Esophagus mucosa (tissue), 1 donor: ENCODE measurements around the gene FSTL4. TPM values are rescaled to one million over a fixed set of nuclear protein-coding genes. Genes with fewer than 3 reads are reported as not detected.

Experiments used
- ATAC-seq: fragments of 200-7000 bp; cut with Tn5 transposase; one replicate; pipeline ENCODE4 v1.9.1; 2020
- total RNA-seq: library from RNA; stranded (reverse); gene quantifications from one replicate; pipeline ENCODE4 v1.2.4, GENCODE V29; 2023
- donor health status: DM: yes; HTN: yes; CAD: no.

The FSTL4 gene
- total RNA-seq: 2.8 TPM

DNA sequence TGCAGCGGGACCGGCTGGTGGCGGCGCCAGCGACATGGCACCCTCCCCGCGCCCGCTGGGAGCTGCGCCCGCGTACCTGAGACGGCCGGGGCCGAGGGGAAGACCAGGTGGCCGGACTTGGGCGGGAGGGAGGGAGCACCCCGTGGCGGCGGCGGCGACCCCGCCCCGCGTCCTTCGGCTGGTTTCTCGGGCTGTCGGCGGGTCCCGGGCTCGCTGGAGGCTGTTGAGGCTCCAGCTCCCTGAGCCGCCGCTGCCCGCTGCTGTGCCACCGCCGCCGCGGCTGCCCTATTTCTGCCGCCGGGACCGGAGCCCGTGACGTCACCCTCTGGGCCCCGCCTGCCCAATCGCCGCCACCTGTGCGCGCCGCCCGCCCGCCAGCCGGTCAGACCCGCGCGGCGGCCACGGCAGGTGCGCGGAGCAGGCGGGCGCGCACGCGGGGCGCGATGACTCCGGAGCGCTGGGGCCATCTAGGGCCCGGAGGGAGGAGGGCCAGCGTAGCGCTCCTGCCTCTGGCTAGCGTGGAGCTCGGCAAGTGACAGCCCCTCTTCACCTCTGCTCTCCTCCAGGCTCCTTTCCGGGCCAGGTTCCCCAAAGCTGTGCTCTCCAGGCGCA is at the start of gene FSTL4:
Gene FSTL4, minus strand, starts transcription at position 293 of the 612 bp plus-strand sequence.
- ATAC-seq: peak; percentile 79

DNA sequence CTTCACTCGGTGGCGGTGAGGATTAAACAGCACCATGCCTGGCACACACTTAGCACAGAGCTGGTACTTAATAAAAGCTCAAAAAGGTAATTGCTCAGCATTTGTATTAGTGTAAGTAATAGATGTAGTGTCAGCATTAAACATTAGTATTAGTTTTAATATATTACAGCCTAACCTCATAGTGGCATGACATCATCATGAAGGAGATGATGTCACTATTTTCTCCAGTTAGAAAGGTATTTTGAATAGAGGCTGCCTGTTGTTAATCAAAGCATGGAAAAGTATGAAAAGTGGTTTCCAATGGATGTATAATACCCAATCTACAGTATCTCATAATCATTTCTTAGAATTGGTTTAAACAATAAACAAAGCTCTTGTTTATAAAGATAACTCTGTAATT is 49.0 kb upstream of the FSTL4 start:
- no peak for ATAC-seq

DNA sequence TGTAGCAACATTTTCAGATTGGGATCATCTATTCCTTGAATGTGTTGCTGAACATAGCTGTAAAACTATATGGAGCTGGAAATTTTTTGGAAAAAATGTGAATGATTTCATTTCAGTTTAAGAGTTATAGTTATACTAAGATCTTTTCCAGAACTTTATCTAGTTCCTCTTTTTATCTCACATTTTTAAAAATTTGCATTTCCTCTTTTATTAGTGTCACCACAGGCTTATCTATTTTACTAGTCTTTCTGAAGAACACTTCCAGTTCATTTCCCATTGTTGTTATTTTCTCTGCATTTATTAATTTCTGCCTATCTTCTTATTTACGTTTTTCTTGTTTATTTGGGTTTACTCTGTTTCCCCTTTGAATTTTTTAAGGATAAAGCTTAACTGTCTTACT is 46.0 kb upstream of the FSTL4 start:
- no peak for ATAC-seq

DNA sequence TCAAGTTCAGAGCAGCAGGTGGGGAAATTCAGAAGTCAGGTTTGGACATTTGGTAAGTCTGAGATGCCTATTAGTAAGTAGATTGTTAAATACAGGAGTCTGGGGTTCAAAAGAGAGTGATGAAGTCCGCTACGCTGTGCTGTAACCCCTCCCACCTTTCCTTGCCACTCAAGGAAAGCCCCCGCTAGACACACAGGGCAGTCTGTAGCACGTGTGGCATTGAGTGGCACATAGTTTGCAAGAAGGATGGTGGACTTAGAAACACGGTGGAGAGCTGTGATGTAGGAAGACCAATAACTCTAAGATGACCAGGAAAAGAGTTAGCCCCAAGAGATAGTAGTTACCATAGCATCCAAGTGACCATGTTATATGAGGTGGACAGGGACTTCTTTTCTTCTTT is 44.7 kb upstream of the FSTL4 start:
- no peak for ATAC-seq

DNA sequence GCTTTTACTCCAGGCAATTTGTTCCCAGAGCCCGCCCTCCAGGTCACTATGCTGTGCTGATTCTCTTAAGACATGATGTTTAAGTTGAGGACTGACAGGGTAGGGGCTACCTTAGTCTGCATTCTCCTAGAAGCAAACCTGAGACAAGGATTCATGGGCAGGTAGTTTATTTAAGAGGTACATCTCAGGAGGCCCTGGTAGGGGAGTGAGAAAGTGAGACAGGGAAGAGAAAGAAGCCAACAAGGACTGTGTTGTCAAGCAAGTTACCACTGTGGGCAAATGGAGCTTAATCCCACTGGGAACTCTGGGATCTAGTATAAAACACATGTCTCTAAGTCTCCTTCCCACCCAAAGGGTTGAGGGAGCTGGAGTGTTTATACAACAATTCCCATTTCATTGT is 43.6 kb upstream of the FSTL4 start:
- no peak for ATAC-seq

DNA sequence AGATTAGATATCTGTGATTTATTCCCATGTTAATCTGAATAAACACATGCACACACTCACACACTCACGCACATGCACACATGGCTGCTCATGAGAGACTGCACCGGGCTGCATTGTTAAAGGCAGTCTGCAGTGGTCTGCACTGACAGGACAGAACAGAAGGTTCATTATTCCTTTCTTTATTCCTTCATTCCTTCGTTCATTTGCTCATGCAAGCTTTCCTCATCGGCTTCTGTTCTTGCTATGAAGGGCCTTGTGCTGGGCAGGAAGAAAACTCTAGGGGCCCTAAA is 41.4 kb upstream of the FSTL4 start:
- ATAC-seq: no peak

DNA sequence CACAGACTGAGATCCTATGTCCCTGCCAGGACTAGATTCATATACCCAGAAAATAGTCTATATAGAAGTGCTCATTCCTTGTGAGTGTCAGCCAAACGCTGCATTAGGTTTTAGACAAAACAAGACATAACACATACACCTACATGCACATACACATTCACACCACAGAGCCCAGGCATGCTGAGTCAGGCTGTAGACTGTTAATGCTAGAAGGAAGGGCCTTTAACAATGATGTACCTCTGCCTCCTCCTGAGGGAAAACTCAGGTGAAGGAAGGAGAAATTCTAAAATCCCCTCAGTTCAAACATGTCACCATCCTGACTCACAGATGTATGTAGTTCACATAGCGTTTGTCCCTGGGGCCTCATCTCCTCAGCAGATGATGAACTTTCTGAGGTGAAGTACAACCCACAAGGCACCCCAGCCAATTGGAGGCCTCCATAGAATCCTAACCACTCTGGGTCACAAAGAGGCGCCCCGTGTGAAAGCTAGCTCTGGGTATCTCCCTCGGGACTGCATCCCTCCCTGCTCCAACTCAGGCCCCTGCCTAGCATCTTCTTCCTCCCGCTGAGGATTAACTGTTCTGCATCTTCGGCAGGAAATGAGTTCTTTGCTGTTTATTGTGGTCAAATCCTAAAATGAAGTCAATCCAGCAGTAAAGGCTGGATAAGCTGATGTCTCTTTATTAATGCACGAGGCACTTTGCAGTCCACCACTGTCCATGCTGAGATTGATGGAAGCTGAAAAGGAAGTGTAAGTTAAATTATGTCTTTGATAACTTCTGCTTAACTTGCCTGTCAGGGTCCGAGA is 40.8 kb upstream of the FSTL4 start:
- ATAC-seq: peak; percentile 97

DNA sequence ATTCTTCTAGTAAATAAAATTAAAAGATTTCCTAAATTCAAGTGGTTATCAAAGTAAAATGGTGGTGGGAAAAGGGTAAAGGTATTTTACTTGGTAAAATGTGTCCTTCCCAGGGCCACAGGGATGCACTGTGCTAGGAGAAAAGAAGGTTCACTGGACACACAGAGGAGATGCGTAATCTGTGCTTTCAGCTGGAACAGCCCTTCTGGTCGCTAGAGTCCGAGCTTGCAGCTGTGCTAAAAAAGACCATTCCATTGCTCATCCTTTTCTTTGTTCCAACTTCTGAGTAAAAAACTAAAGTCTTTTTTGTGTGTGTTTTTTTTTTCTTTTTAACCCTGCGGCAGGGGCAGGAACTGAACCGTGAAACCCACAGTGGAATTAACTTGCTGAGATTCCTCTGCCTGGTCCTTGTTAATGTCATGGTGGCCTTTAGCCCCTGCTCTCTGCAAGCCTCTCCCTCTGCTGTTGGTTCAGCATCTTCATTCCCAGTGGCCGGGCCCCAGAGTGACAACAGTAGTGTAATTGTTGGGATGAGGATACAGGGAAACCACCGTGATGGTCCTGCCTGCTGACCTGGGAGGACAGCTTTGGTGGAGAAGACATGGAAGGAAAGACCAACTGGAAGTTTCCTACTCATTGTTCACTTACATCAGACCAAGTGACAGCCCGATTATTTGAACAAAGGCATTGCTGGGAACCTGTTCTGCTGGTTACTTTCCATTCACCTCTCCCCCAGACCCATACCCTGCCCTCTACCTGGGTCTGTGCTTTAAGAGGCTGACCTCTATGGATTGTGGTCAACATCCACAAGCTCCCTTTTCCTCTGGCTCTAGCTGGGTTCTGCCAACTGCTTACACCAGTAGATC is 31.9 kb upstream of the FSTL4 start:
- no peak for ATAC-seq

DNA sequence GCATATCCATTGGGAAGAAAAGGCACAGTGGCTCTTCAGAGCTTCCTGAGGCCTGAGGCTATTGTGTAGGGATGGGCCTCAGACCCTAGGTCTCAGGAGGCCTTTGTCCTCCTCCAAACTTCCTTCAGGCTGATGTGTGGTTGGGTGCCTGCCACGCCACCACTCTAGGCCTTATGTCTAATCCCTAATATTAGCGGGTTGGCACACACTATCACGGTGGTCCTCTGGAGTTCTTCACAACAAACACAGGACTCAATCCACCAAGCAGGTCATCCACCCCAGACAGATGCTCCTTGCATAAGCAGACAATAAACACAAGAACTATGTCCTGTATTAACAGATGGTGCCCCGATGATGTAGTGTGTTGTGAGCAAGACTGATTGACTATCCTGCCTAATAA is 31.0 kb upstream of the FSTL4 start:
- no peak for ATAC-seq

DNA sequence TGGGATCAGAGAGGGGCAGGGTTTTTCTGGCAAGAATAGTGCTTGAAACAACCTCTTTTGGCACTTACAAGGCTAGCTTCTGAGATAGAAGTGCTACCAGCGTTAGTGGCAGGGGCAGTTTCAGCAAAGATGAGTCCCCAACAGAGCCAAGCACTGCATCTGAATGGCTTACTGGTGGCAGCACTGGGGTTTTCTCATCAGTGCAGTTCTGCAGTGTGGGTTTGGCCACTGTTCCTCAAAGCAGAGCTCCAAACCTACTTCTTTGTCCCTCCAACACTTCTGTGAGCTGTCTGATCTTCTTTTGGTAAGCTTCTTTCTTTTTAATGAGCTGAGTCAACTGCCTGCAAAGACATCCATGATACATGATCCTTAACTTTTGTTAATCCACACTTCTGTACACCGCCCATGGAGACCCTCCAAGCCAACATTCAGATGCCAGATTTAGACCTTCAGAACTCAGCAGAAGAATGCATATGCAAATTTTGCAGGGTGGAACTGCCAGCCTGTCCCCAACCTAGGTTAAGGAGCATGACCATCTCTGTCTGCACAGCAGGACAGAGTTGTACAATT is 29.9 kb upstream of the FSTL4 start:
- ATAC-seq: no peak

DNA sequence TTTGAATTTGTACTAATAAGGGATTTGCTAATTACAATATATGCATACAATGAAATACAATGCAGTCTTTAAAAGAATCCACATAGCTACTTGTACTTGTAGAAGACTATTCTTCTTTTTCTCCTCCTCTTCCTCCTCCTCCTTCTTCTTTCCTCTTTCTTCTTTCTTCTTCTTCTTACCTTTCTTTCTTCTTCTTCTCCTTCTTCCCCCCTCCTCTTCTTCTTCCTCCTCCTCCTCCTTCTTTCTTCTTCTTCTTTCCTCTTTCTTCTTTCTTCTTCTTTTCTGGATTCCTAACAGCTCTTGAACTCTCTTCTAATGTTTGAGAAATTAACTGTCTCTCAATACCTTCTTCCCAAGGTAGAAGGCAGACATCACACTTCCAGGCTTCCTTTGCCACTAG is 29.3 kb upstream of the FSTL4 start:
- no peak for ATAC-seq

DNA sequence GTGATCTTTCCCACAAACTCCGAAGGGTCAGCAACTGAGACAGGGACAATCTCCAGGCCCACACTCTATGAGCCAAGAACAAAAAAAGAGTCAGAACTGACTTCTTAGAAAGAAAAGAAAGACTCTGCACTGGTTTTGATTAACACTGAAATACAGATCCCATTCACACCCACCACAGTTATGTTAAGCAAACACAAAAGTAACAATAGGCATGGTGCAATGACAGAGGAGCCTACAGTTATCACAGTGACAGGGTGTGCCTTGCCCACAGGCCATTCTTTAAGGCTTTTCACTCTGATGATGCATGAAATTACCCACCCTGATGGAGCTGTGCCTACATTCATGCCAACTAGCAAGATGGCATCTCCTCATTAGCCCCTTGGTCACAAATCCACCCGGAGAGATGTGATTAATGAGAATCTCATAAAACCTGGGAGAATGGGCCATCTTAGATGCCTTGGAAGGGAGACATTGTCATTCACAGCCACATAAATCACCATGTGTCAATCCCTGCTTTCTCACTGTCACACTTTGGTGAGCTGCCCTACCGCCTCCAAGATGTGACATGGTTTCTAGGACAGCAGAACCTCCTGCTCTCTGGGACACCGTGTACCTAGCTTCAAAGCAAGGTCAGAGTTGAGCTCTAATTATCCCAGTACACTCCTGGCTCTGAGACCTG is 27.6 kb upstream of the FSTL4 start:
- no peak for ATAC-seq

DNA sequence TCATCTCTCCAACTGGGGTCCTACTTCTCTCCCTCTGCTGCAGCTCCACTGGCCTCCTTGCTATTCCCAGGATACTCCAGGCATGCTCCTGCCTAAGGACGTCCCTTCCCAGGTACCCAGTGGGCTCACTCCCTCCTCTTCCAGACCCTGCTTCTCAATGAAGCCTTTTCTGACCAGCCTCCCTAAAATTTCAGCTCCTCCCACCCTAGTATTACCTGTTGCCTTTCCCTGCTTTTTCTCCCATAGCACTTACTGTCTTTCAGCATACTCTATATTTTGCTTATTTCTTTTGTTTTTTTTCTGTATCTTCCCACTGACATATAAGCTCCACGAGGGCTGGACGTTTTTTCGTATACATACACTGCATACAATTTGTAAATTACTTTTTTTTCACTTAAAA is 26.1 kb upstream of the FSTL4 start:
- no peak for ATAC-seq

DNA sequence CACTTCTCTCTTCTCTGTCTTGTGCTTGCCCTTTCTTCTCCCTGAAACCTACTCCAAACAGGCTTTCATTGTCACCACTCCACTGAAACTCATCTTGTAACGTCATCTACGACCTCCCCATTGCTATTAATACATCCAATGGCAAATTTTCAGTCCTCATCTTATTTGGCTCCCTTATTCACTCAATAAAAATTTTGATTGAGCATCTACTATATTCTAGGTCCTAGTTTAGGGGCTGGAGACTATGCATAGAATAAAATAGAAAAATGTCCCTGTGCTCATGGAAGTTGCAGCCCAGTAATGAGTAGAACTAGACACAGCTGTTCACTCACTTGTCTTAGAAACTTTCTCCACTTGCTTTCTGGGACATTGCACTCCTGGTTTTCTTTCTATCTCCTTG is 24.9 kb upstream of the FSTL4 start:
- ATAC-seq: no peak

DNA sequence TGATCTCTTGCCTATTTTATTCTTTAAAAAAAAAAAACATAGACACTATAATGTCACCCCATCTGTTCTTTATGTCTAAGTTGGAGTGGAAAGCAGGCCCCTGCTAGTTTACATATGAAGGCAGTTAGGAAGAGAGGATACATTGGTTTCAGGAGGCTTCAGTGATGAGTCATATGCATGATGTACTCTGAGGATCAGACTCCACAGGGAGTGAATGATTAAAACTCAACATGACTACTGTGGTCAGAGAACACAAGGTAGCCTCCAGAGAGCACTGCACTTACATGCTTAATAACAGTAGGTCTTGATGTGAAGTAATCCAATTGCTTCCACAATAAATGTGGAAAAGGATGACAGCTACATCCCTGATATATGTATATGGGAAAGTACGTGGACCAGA is 22.7 kb upstream of the FSTL4 start:
- peak; percentile 41 for ATAC-seq

DNA sequence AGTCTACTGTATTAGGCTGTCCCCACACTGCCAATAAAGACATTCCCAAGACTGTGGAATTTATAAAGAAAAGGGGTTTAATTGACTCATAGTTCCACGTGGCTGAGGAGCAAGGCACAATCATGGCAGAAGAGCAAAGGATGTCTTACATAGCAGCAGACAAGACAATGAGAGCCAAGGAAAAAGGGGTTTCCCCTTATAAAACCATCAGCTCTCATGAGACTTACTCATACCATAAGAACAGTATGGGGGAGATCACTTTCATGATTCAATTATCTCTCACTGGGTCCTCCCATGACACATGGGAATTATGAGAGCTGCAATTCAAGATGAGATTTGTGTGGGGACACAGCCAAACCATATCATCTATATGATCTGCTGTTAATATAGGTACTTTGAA is 14.8 kb upstream of the FSTL4 start:
- ATAC-seq: no peak

DNA sequence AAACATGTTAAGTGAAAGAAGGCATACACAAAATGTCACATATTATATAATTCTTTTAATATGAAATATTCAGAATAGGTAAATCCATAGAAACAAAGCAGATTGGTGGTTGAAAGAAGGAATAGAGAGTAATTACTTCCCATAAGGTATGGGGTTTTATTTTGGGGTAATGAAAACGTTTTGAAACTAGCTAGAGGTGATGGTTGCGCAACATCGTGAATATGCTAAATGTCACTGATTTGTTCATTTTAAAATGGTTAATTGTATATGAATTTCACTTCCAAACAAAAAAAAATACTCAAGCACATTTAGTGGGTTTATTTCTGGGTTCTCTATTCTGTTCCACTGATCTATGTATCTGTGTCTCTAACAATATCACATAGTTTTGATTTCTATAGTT is 12.0 kb upstream of the FSTL4 start:
- no peak for ATAC-seq

DNA sequence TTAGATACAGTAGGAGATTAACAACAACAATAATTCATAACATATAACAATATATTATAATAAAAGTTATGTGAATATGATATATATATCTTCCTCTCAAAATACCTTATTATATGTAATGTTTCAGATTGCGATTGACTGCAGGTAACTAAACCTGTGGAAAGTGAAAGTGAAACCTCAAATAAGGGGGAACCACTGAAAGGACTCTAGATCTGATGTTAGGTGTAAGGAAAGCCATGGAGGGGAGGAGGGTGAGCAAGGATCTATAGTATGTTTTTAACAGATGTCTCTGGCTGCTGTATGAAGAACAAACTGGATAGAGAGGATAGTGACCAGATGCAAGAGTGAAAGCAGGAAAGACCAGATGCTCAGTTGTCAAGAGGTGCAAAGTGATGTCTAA is 5.8 kb upstream of the FSTL4 start:
- no peak for ATAC-seq

DNA sequence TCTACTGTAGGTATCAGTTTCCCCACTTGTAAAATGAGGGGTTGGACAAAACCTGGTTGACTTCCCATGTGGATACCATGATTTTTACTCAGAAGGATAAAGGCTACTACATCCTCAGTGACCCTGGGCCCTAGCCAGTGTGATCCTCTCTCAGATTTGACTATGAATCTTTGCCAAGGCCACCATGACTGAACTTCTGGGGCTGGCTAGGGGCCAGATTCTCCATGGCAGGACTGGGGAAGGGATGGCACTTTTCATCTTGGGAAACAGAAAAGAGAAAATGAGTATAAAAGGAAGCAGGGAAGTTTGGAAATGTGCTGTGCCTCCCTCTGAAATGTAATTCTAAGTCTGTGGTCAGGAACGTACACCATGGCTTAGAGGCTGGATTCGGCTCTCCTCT is 1.4 kb upstream of the FSTL4 start:
- no peak for ATAC-seq

DNA sequence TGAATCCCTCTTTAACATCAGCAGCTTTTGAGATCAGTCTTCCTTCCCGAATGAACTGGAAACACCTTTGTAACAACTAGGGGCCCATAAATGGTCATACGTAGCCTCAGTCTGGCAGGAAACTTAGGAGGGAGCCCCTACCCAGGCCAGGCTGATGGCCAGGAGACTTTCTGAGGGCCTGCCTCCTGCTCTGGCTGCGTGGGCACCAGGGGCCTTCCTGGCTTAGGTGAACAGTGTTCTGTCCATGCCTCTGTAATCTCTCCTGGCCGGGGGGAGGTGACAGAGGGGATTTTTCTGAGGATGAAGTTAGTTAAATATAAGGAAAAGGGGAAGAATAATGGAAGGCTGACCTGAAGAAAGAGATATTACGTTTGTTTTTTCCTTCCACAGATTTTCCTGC is 843 bp upstream of the FSTL4 start:
- no peak for ATAC-seq

DNA sequence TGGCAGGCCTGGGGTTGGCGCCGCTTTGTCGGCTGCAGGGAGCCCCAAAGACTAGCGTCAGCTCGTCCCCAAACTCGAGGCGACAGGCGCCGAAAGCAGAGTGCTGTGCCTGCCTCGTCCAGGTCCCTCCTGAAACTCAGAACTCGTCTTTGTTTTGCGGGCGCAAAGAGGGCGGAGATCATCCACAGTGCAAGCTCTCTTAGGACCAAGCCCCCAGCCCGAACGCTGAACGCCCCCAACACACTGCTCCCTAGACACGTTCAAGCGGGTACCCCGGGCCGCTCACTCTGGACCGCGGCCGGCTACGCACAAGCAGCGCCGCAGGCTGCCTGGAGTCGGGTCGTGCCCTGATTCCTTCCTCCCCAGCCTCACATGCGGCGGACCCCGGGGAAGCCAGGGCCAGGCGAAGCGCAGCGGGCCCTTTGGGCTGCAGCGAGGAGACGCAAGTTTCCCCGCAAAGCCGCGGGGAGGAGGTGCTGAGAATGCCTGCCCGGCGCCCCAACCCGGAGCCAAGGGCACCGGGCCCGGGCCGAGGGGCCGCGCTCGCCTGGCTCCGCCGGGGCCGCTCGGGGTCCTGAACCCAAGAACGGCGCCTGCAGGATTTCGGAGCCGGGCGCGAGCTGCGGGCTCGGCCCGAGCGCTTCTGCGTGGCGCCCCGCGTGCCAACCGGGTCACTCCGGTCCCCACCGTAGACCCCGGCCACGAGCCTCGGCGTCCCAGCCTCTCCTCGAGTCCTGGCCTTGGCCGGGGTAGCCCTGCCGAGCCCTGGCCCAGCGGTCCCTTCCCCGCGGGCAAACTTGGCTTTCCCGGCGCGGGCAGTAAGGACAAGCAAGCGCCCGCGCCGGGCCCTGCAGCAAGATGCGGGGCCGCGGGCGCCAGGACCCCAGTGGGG is 738 bp downstream of the FSTL4 start:
- peak; percentile 10 for ATAC-seq
